Measurements from ENCODE around the gene SFMBT2.

Gene SFMBT2

DNA sequence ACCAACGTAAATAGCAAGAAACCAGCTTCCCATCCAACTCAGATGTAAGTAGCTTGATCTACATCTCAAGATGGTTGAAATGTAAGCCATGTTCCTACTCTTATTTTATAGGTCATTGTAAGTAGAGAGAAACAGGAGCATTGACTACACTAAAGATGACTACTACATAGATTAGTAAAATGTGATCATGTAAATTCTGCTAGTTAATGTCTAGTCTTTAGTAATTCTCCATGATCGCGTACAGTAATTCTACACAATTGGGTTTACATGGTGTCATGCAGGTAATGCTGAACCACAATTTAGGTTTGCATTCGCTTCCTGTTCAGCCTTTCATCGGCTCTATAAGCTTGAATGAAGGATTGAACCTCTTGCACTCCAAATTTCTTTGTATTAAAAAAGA lies 14.9 kb upstream of the SFMBT2 start:
- DNase-seq (ENCODE audit: low read depth in 2 of 2) = no peak

DNA sequence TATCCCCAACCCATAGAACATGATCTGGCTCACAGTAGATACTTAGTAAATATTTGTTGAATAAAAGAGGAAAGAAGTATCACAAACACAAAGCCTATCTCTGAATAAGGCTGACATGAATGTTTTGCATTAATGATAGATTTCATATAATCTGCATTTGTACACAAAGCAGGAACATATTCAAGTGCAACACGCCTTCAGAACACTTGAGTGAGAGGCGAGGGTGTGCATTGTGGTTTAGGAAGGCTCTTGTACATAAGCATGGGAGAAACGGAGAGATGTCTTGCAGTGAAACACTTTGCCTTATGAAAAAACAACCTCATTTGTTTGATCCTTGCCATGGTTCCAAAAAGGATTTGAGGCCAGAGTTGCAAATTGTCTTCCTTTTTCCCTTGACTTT lies 14.1 kb upstream of the SFMBT2 start:
- DNase-seq (ENCODE audit: low read depth in 2 of 2) = no peak

DNA sequence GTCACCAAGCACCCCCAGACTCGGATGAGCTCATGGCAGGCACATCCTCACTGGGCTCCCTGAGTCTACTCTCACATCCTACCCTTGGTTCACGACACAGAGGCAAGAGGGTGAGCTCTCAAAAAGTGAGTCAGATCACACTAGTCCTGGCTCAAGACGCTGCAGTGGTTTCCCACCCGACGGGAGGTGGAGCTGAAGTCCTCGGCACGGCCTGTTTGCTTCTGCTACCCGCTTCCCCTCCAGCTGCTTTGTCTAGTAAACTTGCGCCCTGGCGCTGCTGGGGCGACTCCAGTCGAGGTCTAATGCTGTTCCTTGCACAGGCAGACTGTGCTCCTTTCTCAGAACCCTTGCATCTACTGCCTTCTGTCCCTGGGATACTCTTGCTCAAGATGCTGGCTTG lies 13.5 kb upstream of the SFMBT2 start:
- no peak for DNase-seq (ENCODE audit: low read depth in 2 of 2)

DNA sequence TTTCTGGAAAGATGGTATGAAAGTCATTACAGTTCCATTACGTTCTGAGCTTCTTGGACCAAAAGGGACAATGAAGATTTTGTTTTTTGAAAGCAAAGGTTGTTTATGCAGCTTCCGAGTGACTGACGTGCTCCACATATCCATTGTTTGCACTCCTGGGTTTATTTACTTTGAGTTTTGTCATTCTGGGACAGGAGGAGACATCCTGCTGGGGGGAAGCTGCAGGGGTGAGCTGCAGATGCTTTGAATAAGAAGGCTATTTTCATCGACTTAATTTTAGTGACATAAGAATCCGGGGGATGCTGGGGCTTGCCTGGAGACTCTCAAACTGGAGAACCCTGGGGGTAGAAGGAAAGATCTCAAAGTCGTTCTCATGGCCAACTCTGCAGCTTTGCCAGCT lies 12.7 kb upstream of the SFMBT2 start:
- DNase-seq (ENCODE audit: low read depth in 2 of 2) = no peak

DNA sequence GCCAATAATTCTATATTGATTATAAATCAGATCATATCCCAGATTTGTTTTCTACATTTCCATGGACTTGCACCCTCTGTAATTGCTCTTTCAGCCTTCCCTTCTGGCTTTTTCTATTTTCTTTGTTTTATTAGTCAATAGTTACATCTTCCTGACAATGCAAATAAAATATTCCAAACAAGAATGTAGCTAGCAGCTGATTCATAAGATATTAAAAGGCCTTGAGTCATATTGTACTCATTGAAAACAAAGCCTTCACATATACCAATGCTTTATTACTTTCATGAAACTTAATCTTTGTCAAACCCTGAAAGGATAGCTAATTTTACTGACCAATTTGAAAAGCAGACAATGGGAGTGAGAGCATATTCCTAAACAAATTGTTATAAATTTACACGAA lies 10.7 kb upstream of the SFMBT2 start:
- DNase-seq (ENCODE audit: low read depth in 2 of 2) = no peak

DNA sequence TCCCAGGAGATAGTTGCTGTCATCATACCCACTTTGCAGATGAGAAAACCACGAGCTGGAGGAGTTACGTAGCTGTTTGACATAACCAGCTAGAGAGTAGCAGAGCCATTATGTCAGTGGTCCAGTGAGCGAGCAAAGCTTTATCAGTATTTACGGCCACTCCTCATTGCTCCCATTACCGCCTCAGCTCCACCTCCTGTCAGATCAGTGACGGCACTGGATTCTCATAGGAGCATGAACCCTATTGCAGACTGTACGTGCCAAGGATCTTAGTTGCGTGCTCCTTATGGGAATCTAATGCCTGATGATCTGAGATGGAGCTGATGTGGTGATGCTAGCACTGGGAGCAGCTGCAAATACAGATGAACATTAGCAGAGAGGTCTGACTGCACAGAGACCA lies 9.2 kb upstream of the SFMBT2 start:
- DNase-seq (ENCODE audit: low read depth in 2 of 2) = no peak

DNA sequence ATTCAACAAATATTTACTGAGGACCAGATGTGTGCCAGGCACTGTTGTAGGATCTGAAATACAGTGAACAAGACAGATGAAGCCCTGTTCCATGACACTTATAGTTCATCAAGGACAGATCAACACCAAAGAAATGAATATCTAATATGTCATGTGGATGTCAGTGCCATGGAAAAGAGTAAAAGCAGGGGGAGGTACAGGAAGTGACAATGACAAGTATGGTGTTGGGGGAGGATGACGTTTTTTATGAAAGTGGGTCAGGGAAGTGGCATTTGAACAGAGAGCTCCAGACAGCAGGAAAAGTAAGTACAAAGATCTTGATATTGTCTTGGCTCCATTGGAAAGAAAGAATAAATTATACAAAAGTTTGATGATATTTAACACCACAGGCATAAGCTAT lies 7.0 kb upstream of the SFMBT2 start:
- DNase-seq (ENCODE audit: low read depth in 2 of 2) = no peak

DNA sequence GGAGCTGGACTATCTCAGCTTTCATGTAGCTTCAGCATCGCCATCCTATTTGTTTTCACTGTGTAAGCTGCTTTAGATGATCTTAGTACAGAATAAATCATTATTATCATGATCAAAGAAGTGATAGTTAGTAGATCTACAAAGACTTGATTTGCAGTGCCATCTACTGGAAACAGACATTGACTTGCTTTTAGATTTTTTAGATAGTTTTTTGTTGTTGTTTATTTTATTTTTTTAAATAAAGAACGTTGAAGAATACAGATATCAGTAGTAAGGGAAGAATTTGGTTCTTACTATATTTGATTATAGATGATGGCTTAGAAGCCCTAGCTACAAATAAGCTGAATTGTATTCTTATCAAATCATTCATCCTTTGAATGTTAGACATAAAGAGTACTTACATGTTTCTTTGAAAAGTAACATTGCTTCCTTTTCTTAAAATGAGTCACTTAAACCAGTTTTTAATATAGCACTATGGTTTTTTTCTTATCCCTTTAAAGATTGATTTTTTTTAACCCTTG lies 6.3 kb upstream of the SFMBT2 start:
- DNase-seq (ENCODE audit: low read depth in 2 of 2) = no peak

DNA sequence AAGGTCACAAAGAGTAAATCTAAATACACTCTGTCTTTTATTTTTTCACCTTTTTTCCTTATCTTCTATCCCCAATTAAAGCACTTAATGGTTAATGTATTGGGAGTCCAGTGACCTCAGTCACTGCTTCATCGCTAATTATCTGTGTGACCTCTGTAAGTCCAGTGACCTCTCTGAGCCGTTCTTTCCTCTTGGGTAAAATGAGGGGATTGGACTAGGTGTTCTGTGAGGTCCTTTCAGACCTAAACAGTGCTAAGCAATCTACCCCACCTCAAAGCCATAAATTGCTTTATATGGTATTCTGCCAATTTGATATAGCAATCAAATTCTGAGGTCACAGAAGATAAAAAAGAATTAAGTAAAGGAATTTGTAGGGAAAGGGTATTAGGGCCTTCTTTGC lies 3.9 kb upstream of the SFMBT2 start:
- DNase-seq (ENCODE audit: low read depth in 2 of 2) = no peak

DNA sequence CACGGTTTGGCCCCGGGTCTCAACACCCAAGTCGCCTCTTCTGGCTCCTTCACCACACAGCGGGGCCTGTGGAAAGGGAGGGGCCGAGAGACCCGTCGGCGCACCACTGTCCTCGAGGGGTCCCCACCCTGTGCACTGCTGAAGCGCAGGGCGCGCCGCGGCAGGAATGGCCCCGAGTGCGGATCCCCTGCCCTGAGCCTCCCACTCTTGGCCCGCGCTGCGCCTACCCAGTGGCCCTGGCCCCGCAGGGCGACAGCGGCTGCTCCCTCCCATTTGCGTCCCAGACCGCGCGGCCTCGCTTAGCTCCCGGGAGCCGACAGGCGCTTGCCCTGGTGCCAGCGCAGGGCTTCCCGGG lies 2.1 kb upstream of the SFMBT2 start:
- no peak for DNase-seq (ENCODE audit: low read depth in 2 of 2)

DNA sequence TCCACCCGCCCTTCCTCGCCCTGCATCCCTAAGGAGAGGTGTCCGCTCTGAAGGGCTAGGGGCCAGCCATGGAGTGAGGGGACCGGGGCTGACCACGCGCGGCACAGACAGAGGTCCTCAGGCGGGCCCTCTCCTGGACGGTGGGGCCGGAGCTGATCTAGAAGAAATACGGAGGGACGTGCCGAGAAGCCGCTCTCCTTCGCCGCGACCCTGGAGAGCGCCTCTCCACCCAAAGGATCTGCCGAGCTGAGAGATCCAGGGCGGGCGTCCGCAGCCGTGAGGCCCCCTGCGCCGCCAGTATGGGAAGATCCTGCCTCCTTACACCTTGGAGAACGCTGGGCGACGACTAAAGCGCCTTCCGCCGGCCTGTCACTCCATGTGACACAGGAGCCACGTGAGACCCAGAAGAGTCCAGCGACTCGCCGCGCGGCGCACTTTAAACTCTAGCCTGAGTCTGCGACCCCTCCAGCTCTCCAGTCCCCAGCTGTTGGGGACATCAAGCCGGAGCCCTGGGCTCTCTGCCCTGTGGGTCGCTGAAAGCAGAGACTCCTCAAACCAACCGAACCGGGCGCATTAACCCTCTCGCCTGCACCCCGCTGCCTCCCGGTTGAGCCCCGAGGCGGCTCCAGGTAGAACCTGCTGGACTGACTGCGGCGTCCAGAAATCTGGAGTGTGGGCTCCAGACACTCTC lies 1.5 kb upstream of the SFMBT2 start:
- no peak for DNase-seq (ENCODE audit: low read depth in 2 of 2)

DNA sequence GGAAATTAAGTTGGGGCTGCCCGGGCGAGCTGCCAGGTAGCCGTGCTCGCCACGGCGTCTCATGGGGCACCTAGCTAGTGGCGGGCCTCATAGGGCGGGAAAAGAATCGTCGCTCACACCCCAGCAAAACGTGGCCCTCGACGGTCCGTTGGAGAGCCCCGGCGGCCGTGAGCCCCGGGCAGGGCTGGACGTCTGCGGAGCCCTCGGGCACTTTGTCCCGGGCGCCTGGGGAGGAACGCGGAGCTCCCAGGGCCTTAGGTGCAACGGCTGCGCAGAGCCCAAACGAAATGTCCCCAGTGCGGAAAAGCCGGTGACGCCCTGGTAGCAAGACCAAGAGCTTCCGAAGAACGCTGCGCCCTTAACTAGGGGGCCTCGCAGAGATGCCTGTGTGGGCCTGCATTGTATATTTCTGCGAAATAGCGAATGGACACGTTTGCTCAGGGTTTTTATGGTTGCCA lies 866 bp upstream of the SFMBT2 start:
- DNase-seq (ENCODE audit: low read depth in 2 of 2) = no peak

DNA sequence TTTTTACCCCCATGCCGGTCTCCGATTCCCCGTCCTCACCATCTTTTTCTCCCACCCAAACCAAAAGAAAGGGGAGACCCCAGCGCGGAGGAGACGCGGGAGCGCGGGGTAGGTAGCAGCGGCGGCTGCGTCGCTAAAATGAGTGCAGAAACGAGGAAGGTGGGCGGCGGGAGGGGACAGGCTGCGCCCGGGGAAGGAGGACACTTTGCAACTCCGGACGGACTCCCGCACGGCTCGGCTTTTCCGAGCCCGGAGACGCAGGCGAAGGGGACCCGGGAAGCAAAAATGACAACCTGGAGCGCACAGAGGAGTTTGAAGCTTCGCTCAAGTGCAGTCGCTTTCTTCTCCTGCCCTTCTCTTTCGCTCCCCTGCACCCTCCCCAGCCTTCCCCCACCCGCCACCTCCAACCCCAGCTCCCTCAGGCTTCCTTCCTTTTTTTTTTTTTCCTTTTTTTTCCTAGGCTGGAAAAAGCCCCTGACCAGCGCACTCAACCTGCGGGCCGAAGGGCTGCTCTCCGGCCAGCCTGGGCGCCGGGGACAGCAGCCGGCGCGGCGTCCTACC lies 453 bp downstream of the SFMBT2 start:
- DNase-seq (ENCODE audit: low read depth in 2 of 2) = no peak

DNA sequence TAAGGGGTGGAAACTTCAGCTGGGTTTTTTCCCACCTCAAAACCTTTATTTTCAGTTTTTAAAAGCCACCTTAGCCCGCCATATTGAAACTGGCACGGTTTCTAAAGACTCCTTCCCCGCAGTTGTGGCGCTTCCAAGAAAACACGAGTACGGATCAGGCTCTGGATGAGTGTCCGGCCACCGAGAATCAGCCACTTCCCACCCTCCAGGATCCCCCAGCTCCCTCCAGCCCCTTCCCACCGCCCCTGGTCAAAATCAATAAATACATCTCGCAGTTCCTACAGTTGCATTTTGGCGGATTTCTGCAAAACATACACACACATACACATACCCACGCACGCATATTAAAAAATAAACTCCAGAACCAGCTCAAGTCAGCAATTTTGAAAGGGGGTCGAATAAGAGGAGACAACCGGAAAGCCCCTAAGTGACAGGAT lies 1.1 kb downstream of the SFMBT2 start:
- DNase-seq (ENCODE audit: low read depth in 2 of 2) = no peak

DNA sequence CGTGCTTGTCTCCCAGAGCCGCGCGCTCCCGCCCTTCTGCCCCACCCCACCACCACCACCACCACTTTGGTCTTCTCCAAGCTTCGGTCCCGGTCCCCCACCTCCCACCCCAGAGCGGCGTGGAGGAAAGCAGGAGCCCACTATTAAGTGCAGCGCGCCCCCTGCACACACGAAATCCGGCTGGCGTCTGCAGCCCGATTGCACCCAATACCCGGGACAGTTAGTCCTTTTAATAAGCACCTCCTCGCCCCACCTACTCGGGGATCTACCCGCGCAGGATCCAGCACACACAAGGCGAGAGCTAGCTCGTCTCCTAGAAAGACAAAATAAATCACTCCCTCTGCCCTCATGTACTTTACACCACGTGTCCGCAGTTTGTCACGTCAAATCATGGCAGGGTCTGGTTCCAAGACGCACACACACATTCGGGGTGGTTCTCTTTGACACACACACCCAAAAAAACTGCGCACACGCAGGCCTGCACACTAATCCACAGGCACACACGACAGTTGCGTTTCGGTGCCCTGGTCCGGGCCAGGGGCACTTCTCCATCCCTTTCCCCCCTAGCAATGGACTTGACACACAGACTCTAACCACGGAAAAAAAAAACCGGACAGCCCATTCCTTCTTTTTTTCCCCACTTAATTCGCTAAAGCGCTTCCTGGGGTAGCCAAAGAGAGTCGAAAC lies 1.6 kb downstream of the SFMBT2 start:
- no peak for DNase-seq (ENCODE audit: low read depth in 2 of 2)

DNA sequence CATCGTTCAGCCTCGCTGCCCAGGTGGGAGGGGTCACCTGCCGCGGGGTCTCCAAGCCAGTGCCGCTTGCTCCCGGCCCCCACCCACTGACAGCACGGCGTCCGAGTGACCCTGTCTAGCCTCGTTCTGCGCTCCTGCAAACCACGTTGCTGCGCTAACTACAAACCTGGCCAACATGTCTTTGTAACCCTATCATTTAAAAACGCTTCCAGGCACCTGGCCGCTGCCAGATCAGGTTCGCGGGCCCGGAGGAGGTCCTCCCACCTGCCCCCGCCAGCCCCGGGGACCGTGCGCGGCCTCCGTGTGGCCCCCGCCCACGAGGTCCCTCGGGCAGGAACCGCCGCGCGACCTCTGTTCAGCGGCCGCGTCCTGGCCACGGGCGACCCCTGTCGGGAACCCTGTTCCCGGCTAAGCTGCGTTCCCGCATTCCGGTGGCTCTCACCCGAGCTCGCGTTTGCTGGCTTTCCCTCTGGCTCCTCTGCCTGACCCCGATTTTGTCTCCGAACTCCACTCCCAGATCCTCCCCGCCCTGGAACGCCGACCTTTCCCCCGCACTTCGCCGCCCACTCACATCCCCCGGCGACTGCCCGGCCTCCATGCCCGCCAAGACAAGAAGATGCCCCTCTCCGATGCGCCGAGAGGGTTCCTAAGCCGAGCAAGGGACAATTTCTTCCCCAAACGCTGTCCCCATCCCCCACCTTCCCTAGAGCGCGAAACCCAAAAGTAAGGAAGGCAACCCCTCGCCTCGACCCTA lies 2.4 kb downstream of the SFMBT2 start:
- DNase-seq (ENCODE audit: low read depth in 2 of 2) = no peak

DNA sequence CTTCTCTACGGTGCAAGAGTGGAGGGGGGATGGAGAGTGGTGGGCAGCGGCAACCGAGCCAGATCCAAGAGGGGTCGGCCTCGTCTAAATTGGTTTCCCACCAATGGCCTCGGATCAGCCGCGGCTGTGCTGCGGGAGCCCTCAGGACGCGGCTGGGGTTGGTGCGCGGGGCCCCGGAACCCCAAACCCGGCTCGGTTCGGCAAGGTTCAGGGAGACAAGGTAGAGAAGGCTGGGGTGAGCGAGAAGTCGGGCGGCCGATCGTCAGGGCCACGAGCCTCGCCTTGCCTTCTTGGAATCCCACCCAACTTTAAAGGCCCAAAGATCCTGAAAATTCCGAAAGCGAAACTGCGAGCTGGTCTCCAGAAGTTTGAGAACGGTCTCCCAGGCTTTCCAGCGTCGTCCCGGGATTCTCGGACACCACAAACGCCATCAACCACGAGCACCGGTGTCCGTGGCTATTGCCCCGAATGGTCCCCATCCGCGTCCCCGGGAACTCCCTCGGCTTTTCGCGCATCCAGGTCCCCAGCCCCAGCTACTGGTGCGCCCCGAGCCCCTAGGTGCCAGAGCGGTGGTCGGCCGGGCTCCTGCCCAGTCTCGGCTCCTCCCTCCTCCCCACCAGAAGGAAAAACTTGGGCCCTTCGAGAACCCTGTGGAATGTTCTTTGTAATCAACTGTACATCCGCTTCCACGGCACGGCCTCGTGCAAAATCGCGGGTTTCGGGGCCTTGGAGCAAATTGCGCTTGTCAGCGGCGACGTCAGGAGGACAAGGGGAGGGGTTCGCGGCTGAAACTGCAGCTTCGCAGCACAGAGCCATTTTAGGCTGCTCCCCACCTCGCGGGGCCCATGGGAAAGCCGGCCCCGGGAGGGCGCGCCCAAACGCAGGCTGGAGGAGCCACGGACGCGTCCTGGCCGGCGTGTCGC lies 3.2 kb downstream of the SFMBT2 start:
- no peak for DNase-seq (ENCODE audit: low read depth in 2 of 2)

DNA sequence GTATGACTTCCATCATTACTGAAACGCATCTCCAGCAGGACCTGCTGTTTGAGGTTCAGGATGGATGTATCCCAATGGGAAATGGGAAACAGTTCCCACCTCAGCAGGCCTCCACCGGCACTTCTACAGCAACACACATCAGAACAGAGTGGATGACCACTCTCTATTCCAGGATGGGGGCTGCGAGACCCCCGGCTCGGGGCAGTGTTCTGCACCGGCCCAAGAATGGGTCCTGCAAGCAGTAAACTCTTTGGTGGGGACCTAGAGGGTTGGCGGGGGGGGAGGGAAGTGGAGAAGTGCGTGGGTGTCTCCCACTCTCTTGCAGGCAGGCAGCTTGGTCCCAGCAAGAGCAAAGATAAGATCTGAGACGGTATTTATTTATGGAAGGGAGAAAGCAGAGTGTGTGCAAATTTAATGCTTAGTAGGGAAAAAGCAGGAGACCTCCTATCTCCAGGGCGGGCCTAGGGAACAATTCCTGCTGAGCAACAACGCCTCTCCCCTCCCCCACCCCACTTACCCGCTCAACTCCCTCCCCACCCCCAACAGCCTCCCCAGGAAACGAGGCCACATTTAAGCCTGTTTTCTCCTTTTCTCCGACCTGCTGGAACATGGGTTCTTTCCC lies 4.0 kb downstream of the SFMBT2 start:
- DNase-seq (ENCODE audit: low read depth in 2 of 2) = no peak

DNA sequence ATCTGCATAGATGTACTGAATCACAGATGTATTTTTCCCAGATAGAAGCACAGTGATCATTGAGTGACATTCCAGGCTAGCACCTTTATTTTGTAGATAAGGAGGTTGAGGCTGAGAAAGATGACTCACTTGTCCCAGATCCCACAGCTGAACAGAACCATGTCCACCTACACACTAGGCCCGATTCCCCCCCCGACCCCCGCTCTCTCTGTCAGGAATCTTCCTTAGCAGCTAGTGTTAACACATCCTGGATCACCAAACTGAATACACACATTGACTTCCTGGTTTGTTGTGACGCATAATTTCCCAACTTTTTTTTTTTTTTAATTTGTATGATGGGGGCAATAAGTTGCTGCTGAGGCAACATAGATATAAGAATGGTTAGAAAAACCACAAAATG lies 5.2 kb downstream of the SFMBT2 start:
- DNase-seq (ENCODE audit: low read depth in 2 of 2) = no peak

DNA sequence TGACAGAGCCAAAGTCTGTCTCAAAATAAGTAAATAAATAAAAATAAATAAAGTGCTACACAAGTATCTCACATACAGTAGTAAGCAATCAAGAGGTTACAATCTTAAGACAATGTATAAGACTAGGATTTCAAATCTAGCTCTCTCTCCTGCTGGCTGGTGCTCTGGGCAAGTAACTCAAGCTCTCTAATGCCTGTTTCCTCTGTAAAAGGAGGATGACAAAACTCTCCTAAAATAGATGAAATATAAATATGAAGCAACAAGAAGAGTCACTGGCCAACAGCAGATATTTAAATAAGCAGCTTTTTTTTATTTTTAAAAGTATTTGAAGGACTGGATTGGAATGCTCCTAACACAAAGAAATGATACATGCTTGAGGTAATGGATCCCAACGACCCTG lies 7.2 kb downstream of the SFMBT2 start:
- DNase-seq (ENCODE audit: low read depth in 2 of 2) = no peak

DNA sequence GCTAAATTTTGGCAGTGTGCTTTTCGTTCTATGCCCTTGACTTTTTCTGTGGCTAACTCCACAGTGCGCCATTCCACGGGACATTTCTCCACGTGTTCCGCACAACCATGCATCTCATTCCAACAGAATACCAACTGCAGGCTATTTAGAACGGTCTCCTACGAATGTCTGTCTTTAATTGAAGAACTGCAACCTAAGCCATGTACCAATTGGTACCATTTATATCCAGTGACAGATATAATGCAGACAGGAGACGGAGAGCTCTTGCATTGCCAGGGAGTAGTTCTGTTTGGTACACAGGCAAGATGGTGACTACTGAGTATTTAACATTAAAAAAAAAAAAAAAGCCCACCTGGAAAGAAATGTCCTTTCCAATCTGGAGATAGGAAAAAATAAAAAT lies 9.1 kb downstream of the SFMBT2 start:
- no peak for DNase-seq (ENCODE audit: low read depth in 2 of 2)

Measured in stimulated activated CD8-positive, alpha-beta memory T cell treated with anti-CD3 and anti-CD28 coated beads, Interleukin-2, amount 100 ng/mL, for 1 hour (primary cell).